HepG2 (cell line): ENCODE data around the gene NARS2.

Source experiments
- HMG20B ChIP-seq: conservative IDR thresholded peaks from 2 replicates; pipeline ENCODE4 v1.6.1; 2016; ENCODE audit warnings: missing genetic modification reagents, missing compliant biosample characterization
- ZNF121 ChIP-seq: sonication (generic); formaldehyde crosslinking; IDR thresholded peaks from 2 replicates; pipeline ENCODE4 v1.5.0; 2020; ENCODE audit warnings: mild to moderate bottlenecking, missing genetic modification reagents
- ZNF549 ChIP-seq: sonication (generic); formaldehyde crosslinking; IDR thresholded peaks from 2 replicates; pipeline ENCODE4 v1.5.0; 2020; ENCODE audit warnings: missing genetic modification reagents
- TF ChIP-seq, protein P1 (sequence below): sonication (generic); formaldehyde crosslinking; IDR thresholded peaks from 2 replicates; pipeline ENCODE4 v1.8.0; 2022; ENCODE audit warnings: mild to moderate bottlenecking, missing genetic modification reagents, borderline replicate concordance

DNA sequence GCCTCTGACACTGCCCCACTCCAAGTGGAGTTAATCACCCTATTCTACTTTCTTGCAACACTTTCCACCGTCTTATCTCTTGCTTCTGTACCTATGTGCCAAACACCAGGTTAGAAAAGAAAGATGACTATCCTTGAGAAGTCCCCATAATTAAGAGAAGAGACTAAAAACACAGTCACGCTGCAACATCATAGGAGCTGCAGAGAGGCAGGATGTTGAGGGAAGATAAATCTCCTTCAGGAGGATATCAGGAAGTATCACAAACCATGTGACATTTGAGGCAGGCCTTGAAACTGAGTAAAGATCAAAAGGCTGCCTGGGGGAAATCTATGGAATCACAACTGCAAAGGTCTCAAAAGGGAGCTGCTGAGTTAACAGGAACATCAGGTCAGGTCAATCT is 181.8 kb downstream of the NARS2 start:
- no peak for TF ChIP-seq HMG20B (CRISPR knock-in tag)
- no peak for TF ChIP-seq ZNF121
- TF ChIP-seq ZNF549 (CRISPR knock-in tag), result no peak
- TF ChIP-seq, protein P1, sequence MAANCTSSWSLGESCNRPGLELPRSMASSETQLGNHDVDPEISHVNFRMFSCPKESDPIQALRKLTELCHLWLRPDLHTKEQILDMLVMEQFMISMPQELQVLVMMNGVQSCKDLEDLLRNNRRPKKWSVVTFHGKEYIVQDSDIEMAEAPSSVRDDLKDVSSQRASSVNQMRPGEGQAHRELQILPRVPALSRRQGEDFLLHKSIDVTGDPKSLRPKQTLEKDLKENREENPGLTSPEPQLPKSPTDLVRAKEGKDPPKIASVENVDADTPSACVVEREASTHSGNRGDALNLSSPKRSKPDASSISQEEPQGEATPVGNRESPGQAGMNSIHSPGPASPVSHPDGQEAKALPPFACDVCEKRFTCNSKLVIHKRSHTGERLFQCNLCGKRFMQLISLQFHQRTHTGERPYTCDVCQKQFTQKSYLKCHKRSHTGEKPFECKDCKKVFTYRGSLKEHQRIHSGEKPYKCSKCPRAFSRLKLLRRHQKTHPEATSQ (CRISPR knock-in tag), result no peak
